Stomach (tissue), 19 donors: ENCODE results near the gene SLC38A7. TPM values are rescaled to one million over a fixed set of nuclear protein-coding genes. Genes with fewer than 3 reads are reported as not detected.

ENCODE experiments used
- DNase-seq, 2 donors: peaks; one replicate each; pipeline versions ENCODE4 v3.0.0 to v3.0.0-alpha.2; 2013 to 2019
- H3K27ac ChIP-seq, 5 donors: fragments of 200-600 bp in 4 of 5; sonication (generic) in 4 of 5; one replicate each; pipeline ENCODE4 v1.5.1; 2013 to 2019; ENCODE audit warnings: mild to moderate bottlenecking in 1 of 5, moderate library complexity in 1 of 5
- H3K27me3 ChIP-seq, 3 donors: fragments of 200-600 bp; sonication (generic); one replicate each; pipeline ENCODE4 v1.5.1; 2017 to 2019; ENCODE audit warnings: mixed run types in 1 of 3
- H3K36me3 ChIP-seq, 4 donors: fragments of 200-600 bp; sonication (generic); 1 replicate in 3 of 4; 2 replicates in 1 of 4; pipeline ENCODE4 v1.5.1; 2016 to 2019
- H3K4me1 ChIP-seq, 4 donors: fragments of 200-600 bp; sonication (generic); one replicate each; pipeline ENCODE4 v1.5.1; 2016 to 2019
- H3K4me3 ChIP-seq, 4 donors: fragments of 200-600 bp; sonication (generic) in 3 of 4; one replicate each; pipeline ENCODE4 v1.5.1; 2016 to 2019; ENCODE audit warnings: mild to moderate bottlenecking in 1 of 4
- H3K9me3 ChIP-seq, 4 donors: fragments of 200-600 bp; sonication (generic); one replicate each; pipeline ENCODE4 v1.5.1; 2016 to 2019
- EP300 ChIP-seq: sonication (generic); formaldehyde crosslinking; IDR thresholded peaks from one replicate; pipeline ENCODE4 v1.6.1; 2017; ENCODE audit warnings: antibody characterized with exemption
- POLR2A ChIP-seq, 4 donors: fragments of 450-650 bp; IDR thresholded peaks; one replicate each; pipeline ENCODE4 v1.6.1; 2016; ENCODE audit warnings: antibody characterized with exemption in 4 of 4, control low read depth in 2 of 4, mild to moderate bottlenecking in 1 of 4, moderate library complexity in 1 of 4
- POLR2AphosphoS5 ChIP-seq, 3 donors: sonication (generic); formaldehyde crosslinking; IDR thresholded peaks; one replicate each; pipeline ENCODE4 v1.6.1; 2016; ENCODE audit warnings: antibody characterized with exemption in 3 of 3
- WGBS, 5 donors: extraction: QIAGEN DNeasy Blood & Tissue Kit in 3 of 5; methylation state at CpG; one replicate each; pipeline versions ENCODE4 v1.1.5 to v1.1.7; 2013 to 2018; 5-methylcytosine and 5-hydroxymethylcytosine counted together
- intact Hi-C: fragments of 100-400 bp; cut with DNase I; formaldehyde crosslinking; loops from one replicate; pipeline ENCODE4 v1.15.1; 2023; ENCODE audit warnings: low total_unique reads
- long read RNA-seq, 10 donors: transcript quantifications; one replicate each; lab custom pipeline, GENCODE V29; 2026
- polyA plus RNA-seq, 3 donors: library from polyadenylated mRNA; stranded (reverse); fragments of 200-250 nt; gene quantifications; one replicate each; pipeline ENCODE4 v1.2.3, GENCODE V29; 2013
- total RNA-seq, 5 donors: library from RNA; depleted of rRNA; stranded (reverse); fragments of >200 nt; gene quantifications; one replicate each; pipeline versions ENCODE4 v1.1.0 to v1.2.3, GENCODE V29; 2014 to 2016
- TF ChIP-seq, protein P1 (sequence below), 7 experiments: fragments of 450-650 bp in 4 of 7; fragments of 200-600 bp in 3 of 7; sonication (generic) in 3 of 7; IDR thresholded peaks; one replicate each; pipeline ENCODE4 v1.5.1; 2016 to 2019; ENCODE audit warnings: antibody characterized with exemption in 7 of 7, control low read depth in 2 of 7, mild to moderate bottlenecking in 1 of 7
- donor health status: healthy with polysubstance abuse.
- donor health status: Bipolar disorder and iron deficiency.
- donor health status: healthy.

Gene SLC38A7
- total RNA-seq: 10 to 100 TPM in 2 of 5 donors, 1 to 10 TPM in 2, under 1 TPM in 1; 0.87 to 35.6 (median 9.1) TPM
- polyA plus RNA-seq: 1 to 10 TPM; 1.4 to 3.4 (median 2.9) TPM
- long read RNA-seq, donor 1: 0 reads
- long read RNA-seq, donor 2, full-length matches to known transcripts: 1 of 1 reads
- long read RNA-seq, donor 2, partial matches to known transcripts: 0 of 1 reads
- long read RNA-seq, donor 2, other reads (novel, unspliced or antisense): 0 of 1 reads
- long read RNA-seq, donor 3, full-length matches to known transcripts: 3 of 3 reads
- long read RNA-seq, donor 3, partial matches to known transcripts: 0 of 3 reads
- long read RNA-seq, donor 3, other reads (novel, unspliced or antisense): 0 of 3 reads
- long read RNA-seq, donor 4: 0 reads
- long read RNA-seq, donor 5, full-length matches to known transcripts: 3 of 3 reads
- long read RNA-seq, donor 5, partial matches to known transcripts: 0 of 3 reads
- long read RNA-seq, donor 5, other reads (novel, unspliced or antisense): 0 of 3 reads
- long read RNA-seq, donor 6, full-length matches to known transcripts: 4 of 4 reads
- long read RNA-seq, donor 6, partial matches to known transcripts: 0 of 4 reads
- long read RNA-seq, donor 6, other reads (novel, unspliced or antisense): 0 of 4 reads
- long read RNA-seq, donor 7, full-length matches to known transcripts: 1 of 1 reads
- long read RNA-seq, donor 7, partial matches to known transcripts: 0 of 1 reads
- long read RNA-seq, donor 7, other reads (novel, unspliced or antisense): 0 of 1 reads
- long read RNA-seq, donor 8, full-length matches to known transcripts: 4 of 4 reads
- long read RNA-seq, donor 8, partial matches to known transcripts: 0 of 4 reads
- long read RNA-seq, donor 8, other reads (novel, unspliced or antisense): 0 of 4 reads
- long read RNA-seq, donor 9: 0 reads
- long read RNA-seq, donor 10, partial matches to known transcripts: 0 of 1 reads
- long read RNA-seq, donor 10, other reads (novel, unspliced or antisense): 0 of 1 reads

- intact Hi-C loops: no loop called here
- Histone ChIP-seq H3K4me1 (peaks cover 15 to 28% (median 19%) of the 10 kb centered on the region in 4 donors), H3K4me3 (peak within 1 kb of the TSS; percentile 69 to 98 (median 79)), H3K36me3 (peaks cover 0 to 20% (median 8%) of the 10 kb centered on the region in 4 donors), H3K9me3 (no peaks in the 10 kb centered on the region), H3K27ac (peak within 1 kb of the TSS; percentile 30 to 87 (median 76)), H3K27me3 (no peaks in the 10 kb centered on the region)
- TF ChIP-seq POLR2AphosphoS5 (IDR thresholded peaks at IDR 0.05) (peak in 2 of 3 donors; percentile 45 to 74), EP300 (no peak), POLR2A (IDR thresholded peaks at IDR 0.05) (no peak)
- TF ChIP-seq, protein P1, sequence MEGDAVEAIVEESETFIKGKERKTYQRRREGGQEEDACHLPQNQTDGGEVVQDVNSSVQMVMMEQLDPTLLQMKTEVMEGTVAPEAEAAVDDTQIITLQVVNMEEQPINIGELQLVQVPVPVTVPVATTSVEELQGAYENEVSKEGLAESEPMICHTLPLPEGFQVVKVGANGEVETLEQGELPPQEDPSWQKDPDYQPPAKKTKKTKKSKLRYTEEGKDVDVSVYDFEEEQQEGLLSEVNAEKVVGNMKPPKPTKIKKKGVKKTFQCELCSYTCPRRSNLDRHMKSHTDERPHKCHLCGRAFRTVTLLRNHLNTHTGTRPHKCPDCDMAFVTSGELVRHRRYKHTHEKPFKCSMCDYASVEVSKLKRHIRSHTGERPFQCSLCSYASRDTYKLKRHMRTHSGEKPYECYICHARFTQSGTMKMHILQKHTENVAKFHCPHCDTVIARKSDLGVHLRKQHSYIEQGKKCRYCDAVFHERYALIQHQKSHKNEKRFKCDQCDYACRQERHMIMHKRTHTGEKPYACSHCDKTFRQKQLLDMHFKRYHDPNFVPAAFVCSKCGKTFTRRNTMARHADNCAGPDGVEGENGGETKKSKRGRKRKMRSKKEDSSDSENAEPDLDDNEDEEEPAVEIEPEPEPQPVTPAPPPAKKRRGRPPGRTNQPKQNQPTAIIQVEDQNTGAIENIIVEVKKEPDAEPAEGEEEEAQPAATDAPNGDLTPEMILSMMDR (IDR thresholded peaks at IDR 0.05): no peak
- peak; percentile 87 to 94 for DNase-seq
- 4 to 8% (median 6%) methylated on average over 23 to 41 of the region's 41 CpGs for WGBS, 5 donors
Measured at GRCh38 chr16:58684354-58685083, at the start of gene SLC38A7. SLC38A7 (minus strand) TSS chr16:58684770; CDS start chr16:58680126, 4,644 bp downstream.

DNA sequence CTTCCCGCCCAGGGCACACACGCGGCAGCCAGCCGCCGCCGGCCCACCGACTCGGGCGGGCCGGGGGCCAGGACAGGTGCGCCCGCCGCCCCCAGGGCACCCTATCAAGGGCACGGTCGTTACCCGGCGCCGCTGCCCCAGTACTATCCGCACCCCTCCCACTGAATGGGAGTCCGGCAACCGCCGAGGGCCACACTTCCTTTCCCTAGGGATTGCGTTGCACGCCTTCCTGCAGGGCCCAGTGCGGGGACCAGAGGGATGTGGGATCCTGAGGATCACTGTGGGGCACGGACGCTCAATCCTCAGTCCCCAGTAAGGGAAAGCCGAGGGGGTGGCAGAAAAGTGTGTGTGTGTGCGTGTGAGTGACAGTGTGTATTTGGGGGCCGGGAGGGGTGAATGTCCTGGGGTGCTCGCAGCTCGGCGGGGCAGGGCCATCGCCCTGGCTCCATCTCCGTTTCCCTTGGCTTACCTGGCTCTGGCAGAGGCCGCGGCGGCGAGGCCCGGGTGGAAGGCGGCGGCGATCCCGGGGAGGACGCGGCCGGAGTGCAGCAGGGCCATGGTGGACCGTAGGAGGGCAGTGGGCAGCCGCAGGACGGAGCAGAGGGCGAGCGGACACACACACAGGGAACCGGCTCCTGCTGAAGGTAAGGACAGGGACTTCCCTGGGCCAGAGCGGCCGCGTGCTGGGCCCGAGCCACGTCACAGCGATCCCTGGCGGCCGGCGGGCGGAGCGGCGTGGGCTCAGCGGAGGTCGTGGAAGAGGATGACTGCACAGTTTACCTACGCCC is 49.3 kb upstream of the SLC38A7 start, which contains the start of gene GOT2:
Gene GOT2 (minus strand): TSS at position 646 of the 788 bp plus-strand sequence. CDS start 88 bp downstream, at position 558.
- DNase-seq: peak; percentile 83 to 96
- intact Hi-C loops: no loop called here
- no peaks in the 10 kb centered on the region for H3K27me3 ChIP-seq
- peaks cover 0 to 6% (median 0%) of the 10 kb centered on the region in 4 donors for H3K36me3 ChIP-seq
- no peaks in the 10 kb centered on the region for H3K9me3 ChIP-seq
- TF ChIP-seq, protein P1 (IDR thresholded peaks at IDR 0.05): peak in 5 of 7 experiments; percentile 70 to 86 (median 84)
- TF ChIP-seq POLR2A (IDR thresholded peaks at IDR 0.05) (no peak), EP300 (no peak), POLR2AphosphoS5 (IDR thresholded peaks at IDR 0.05) (peak; percentile 55 to 83 (median 76))
- H3K27ac ChIP-seq: peak within 1 kb of the TSS; percentile 80 to 90 (median 87)
- H3K4me1 ChIP-seq: peaks cover 8 to 34% (median 26%) of the 10 kb centered on the region in 4 donors
- peak within 1 kb of the TSS; percentile 83 to 98 (median 86) for H3K4me3 ChIP-seq
- WGBS, 5 donors: 0 to 1% (median 1%) methylated on average over 36 to 68 of the region's 68 CpGs

DNA sequence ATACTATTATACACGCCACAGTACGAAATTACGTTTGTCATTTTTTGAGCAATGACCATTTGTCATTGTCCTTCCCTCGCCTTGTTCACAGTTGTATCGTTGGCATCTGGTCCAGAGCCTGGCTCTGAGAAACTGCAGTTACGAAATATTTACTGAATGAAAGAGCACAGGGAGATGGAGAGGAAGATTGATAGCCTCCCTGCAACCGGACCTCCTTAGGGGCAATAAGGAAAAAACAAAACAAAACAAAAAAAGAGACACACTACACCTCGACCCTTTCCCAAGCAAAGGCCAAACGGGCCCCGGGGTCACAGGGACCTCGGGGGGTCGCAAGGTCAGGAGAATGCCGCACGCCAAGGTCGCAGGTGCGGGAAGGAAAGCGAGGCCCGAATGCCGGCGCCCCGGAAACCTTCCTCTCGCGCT is 48.7 kb upstream of the SLC38A7 start:
- peaks cover 8 to 39% (median 27%) of the 10 kb centered on the region in 4 donors for H3K4me1 ChIP-seq
- intact Hi-C loops: no loop called here
- no peaks in the 10 kb centered on the region for H3K9me3 ChIP-seq
- peaks cover 0 to 6% (median 0%) of the 10 kb centered on the region in 4 donors for H3K36me3 ChIP-seq
- H3K4me3 ChIP-seq: peak overlapping the region; percentile 83 to 98 (median 86)
- H3K27ac ChIP-seq: peak overlapping the region; percentile 80 to 90 (median 87)
- H3K27me3 ChIP-seq: no peaks in the 10 kb centered on the region
- DNase-seq: peak in 1 of 2 donors; percentile 22
- 1 to 3% (median 1%) methylated on average over 22 to 23 of the region's 23 CpGs for WGBS, 5 donors
- TF ChIP-seq POLR2A (IDR thresholded peaks at IDR 0.05) (no peak), EP300 (no peak), POLR2AphosphoS5 (IDR thresholded peaks at IDR 0.05) (no peak)
- TF ChIP-seq, protein P1 (IDR thresholded peaks at IDR 0.05): no peak
